GM12801 (cell line): ENCODE measurements around the gene SORD.

ENCODE experiments used
- TF ChIP-seq, protein P1 (sequence below): IDR thresholded peaks from one replicate; pipeline ENCODE4 v1.5.1; 2011; ENCODE audit warnings: control low read depth; ENCODE audit not compliant: insufficient read length; ENCODE audit errors: extremely low read depth

The SORD gene

GRCh38 chr15:45087513-45087912, 64.5 kb downstream of the SORD start:
- TF ChIP-seq, protein P1, sequence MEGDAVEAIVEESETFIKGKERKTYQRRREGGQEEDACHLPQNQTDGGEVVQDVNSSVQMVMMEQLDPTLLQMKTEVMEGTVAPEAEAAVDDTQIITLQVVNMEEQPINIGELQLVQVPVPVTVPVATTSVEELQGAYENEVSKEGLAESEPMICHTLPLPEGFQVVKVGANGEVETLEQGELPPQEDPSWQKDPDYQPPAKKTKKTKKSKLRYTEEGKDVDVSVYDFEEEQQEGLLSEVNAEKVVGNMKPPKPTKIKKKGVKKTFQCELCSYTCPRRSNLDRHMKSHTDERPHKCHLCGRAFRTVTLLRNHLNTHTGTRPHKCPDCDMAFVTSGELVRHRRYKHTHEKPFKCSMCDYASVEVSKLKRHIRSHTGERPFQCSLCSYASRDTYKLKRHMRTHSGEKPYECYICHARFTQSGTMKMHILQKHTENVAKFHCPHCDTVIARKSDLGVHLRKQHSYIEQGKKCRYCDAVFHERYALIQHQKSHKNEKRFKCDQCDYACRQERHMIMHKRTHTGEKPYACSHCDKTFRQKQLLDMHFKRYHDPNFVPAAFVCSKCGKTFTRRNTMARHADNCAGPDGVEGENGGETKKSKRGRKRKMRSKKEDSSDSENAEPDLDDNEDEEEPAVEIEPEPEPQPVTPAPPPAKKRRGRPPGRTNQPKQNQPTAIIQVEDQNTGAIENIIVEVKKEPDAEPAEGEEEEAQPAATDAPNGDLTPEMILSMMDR, result no peak

DNA sequence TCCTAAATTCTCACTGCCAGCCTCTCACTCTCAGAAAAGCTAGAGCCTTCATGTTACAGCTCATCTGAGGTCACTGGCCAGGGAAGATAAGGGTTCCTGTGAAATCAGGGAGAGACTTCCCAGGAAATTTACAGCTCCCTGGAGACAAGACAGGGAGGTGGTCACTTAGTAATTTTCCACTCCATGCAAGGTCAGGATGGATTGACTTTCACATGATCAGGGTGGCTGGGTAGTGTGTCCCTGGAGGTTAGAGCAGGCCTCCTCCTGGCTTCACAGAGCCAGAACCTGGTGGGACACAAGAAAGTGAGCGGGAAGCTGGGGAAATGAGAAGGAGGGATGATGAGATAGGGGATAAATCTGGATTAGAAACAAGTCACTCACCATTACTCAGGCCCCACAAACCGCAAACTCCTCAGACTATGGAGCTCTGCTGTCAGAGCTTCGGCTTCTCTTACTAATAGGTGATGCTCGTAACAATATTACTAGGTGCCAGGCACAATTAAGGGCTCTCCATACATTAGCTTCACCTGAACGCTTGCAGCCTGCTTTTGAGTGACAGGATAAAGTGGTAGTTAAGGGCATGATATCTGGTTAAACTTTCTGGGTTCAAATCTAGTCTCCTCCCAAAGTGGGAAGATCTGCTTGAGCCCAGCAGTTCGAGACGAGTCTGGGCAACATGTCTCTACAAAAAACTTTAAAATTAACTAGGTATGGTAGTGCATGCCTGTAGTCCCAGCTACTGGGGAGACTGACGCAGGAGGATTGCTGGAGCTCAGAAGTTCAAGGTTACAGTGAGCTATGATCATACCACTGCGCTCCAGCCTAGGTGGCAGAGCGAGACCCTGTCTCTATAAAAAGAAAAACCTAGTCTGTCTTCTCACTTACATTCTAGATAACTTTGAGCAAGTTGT, 66.1 kb downstream of the SORD start:
- TF ChIP-seq, protein P1, result no peak

DNA sequence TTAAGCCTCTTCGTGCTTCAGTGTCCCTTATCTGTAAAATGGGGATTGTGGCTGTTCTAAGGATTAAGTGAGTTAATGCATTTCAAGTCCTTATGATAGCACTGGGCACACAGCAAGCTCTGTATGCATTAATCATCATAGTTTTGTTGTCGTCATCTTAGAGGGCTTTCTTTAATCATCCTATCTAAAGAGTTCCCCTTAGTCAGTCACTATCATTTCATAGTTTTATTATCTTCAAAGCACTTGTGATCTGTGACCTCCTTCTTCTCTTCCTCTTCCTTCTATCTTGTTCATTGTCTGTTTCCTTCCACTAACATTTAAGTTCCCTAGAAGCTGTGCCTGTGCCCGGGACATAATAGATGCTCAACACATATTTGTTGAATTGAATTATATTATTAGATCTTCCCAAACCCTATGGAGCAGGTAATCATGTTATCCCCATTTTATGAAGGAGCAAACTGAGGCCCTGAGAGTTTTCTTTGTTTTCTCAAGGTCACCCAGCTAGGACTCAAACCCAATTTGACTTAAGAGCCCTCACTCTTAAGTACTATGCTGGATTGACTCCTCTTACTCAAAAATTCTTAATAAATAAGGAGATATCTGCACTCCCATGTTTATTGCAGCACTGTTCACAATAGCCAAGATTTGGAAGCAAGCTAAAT, 66.8 kb downstream of the SORD start:
- TF ChIP-seq, protein P1, result no peak

DNA sequence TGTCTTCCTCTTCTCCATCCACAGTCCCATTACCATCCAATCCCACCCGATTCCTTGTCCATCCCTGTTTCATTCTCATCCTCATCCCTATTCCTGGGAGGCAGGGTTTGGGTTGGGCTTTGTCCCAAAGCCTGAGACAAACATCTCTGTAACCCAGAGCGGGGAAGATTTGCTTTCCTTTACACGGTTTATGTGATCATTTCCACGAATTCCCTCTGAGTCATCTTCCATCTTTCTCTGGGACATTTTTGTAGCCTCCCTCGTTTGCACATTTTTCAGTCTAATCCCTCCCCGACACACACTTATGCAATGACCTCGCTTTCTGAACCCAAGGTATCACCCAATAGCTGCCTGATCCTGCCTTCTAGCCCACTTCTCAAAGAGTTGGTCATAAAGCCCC, 68.2 kb downstream of the SORD start:
- TF ChIP-seq, protein P1, result no peak

DNA sequence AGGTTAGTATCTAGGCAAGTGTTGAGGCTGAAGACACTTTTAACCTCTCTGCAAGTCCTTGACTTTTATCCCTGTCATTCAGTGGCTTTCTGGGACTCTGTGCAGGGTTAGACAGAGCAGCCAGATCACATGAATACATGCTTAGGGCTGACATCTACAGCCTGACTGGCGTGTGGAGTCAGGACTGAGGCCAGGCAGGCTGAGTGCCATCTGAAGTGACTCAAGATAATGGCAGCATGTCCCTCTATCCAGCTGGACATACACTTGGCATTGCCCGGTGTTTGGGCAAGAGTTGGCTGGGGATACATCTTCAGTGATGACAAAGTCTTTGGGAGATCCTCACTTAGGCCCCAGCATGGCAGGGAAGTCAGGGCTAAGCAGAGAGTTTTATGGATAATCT, 68.6 kb downstream of the SORD start:
- TF ChIP-seq, protein P1, result no peak

DNA sequence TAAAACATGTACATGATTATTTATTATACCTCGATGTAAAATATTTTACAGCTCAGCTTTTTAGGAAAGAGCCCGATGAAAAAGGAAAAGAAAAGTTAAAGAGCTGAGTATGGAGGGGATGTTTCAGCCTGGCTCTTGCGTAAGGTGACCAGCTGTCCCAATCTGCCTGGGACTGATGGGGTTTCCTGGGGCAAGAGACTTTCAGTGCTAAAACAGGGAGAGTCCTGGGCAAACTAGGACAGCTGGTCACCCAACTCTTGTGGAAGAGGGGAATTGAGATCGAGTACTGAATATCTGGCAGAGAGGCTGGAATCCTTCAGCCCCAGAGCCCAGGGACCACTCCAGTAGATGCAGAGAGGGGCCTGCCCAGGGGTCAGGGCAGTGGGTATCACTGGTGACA, 70.0 kb downstream of the SORD start:
- TF ChIP-seq, protein P1, result no peak

GRCh38 chr15:45093622-45094357, 70.8 kb downstream of the SORD start:
- TF ChIP-seq, protein P1, result no peak
